GM12892 (cell line): ENCODE measurements around the gene OR8H3. TPM values are rescaled to one million over a fixed set of nuclear protein-coding genes. Genes with fewer than 3 reads are reported as not detected.
"Not testable (repeated sequence)": the region's sequence is repeated elsewhere in the genome, so short reads cannot be mapped to it uniquely, and the experiment has no call there.

Experiments
- DNase-seq: peaks from one replicate; pipeline ENCODE4 v3.0.0; 2011; ENCODE audit not compliant: insufficient read length
- FAIRE-seq: peaks from 2 replicates; lab custom pipeline; 2011; peaks lifted over from hg19 to GRCh38; lab: Jason Lieb, UNC
- POLR2A ChIP-seq: IDR thresholded peaks from 2 replicates; pipeline ENCODE4 v1.6.1; 2011; ENCODE audit warnings: low read depth, low read length, control low read depth
- POLR2AphosphoS5 ChIP-seq: IDR thresholded peaks from 2 replicates; pipeline ENCODE4 v1.6.1; 2011; ENCODE audit warnings: low read depth, low read length, control low read depth
- TAF1 ChIP-seq: IDR thresholded peaks from 2 replicates; pipeline ENCODE4 v1.6.1; 2011; ENCODE audit warnings: low read depth, mild to moderate bottlenecking, control low read depth, low read length, borderline replicate concordance
- polyA plus RNA-seq: library from polyadenylated mRNA; unstranded; fragments of >200 nt; gene quantifications from one replicate; pipeline ENCODE4 v1.2.1, GENCODE V29; 2012; ENCODE audit warnings: missing spikeins, inconsistent platforms; ENCODE audit not compliant: missing spikeins

OR8H3 gene
- polyA plus RNA-seq = not detected

GRCh38 chr11:56122073-56122472 is at the start of gene OR8H3:
Gene OR8H3 (plus strand): TSS chr11:56122373. CDS start chr11:56122373, 0 bp downstream.
- FAIRE-seq = no peak
- DNase-seq = no peak
- TF ChIP-seq POLR2AphosphoS5 (no peak), POLR2A (no peak), TAF1 (no peak)

GRCh38 chr11:56089697-56090096 is 32.5 kb upstream of the OR8H3 start:
- FAIRE-seq (no peak), DNase-seq (no peak)
- no peak for TF ChIP-seq POLR2A
- TF ChIP-seq POLR2AphosphoS5 = no peak
- no peak for TF ChIP-seq TAF1

GRCh38 chr11:56093008-56093407 is 29.2 kb upstream of the OR8H3 start, which contains the start of gene OR8I2:
Gene OR8I2 (plus strand): TSS chr11:56093308. CDS start chr11:56093308, 0 bp downstream.
- no peak for FAIRE-seq
- no peak for DNase-seq
- TF ChIP-seq TAF1 = no peak
- no peak for TF ChIP-seq POLR2A
- TF ChIP-seq POLR2AphosphoS5 = no peak

GRCh38 chr11:56103210-56103737 is 18.9 kb upstream of the OR8H3 start, which contains the start of gene OR8H2:
Gene OR8H2 (plus strand): TSS chr11:56103687. CDS start chr11:56105043, 1,356 bp downstream.
- FAIRE-seq (no peak), DNase-seq (no peak)
- no peak for TF ChIP-seq POLR2A
- TF ChIP-seq TAF1 = no peak
- no peak for TF ChIP-seq POLR2AphosphoS5

- no peak for FAIRE-seq
- TF ChIP-seq POLR2A = no peak
- no peak for TF ChIP-seq TAF1
- TF ChIP-seq POLR2AphosphoS5 = no peak
- DNase-seq = no peak
Measured at GRCh38 chr11:56140151-56140661, 18.0 kb downstream of the OR8H3 start, which contains the start of gene OR8J3. Gene OR8J3 (minus strand): TSS chr11:56140201. CDS start chr11:56137718, 2,483 bp downstream.

GRCh38 chr11:56143681-56144080 is 21.5 kb downstream of the OR8H3 start:
- DNase-seq, FAIRE-seq: not testable (repeated sequence)

- TF ChIP-seq POLR2A (no peak), POLR2AphosphoS5 (no peak), TAF1 (no peak)
- DNase-seq = no peak
- no peak for FAIRE-seq
Measured at GRCh38 chr11:56151376-56151775, 29.2 kb downstream of the OR8H3 start.

- DNase-seq = no peak
- no peak for TF ChIP-seq POLR2A
- TF ChIP-seq TAF1 = no peak
- TF ChIP-seq POLR2AphosphoS5 = no peak
- FAIRE-seq = no peak
Measured at GRCh38 chr11:56152333-56152732, 30.2 kb downstream of the OR8H3 start.

- no peak for DNase-seq
- FAIRE-seq = no peak
- TF ChIP-seq POLR2AphosphoS5 (no peak), TAF1 (no peak), POLR2A (no peak)
Measured at GRCh38 chr11:56160217-56160616, 38.0 kb downstream of the OR8H3 start, which contains the start of gene OR8K5. Gene OR8K5 (minus strand): TSS chr11:56160317. CDS start chr11:56160317, 0 bp downstream.

- FAIRE-seq (no peak), DNase-seq (no peak)
- TF ChIP-seq POLR2AphosphoS5 (no peak), POLR2A (no peak), TAF1 (no peak)
Measured at GRCh38 chr11:56163804-56164203, 41.6 kb downstream of the OR8H3 start.

GRCh38 chr11:56172256-56172830 is 50.2 kb downstream of the OR8H3 start:
- TF ChIP-seq POLR2A = no peak
- TF ChIP-seq TAF1 = no peak
- TF ChIP-seq POLR2AphosphoS5 = no peak
- FAIRE-seq = no peak

More at GRCh38 chr11:56172256-56172830, 50.2 kb downstream of the OR8H3 start:
- DNase-seq = no peak
